Right atrium auricular region (tissue), 2 donors: ENCODE results near the gene PALM. TPM values are rescaled to one million over a fixed set of nuclear protein-coding genes. Genes with fewer than 3 reads are reported as not detected.
A peak's percentile ranks its signal among the peaks of the same experiment; 100 is the strongest.

Source experiments
- DNase-seq: peaks from one replicate; pipeline ENCODE4 v3.0.0-alpha.2; 2019; ENCODE audit warnings: low spot score
- H3K27ac ChIP-seq, 2 donors: fragments of 200-600 bp; sonication (generic); 1 replicate in 1 of 2; 2 replicates in 1 of 2; pipeline ENCODE4 v1.5.1; 2016 to 2019
- H3K27me3 ChIP-seq, 2 donors: fragments of 200-600 bp; sonication (generic); one replicate each; pipeline versions ENCODE4 v1.5.1 to v1.6.0; 2017 to 2019
- H3K36me3 ChIP-seq: fragments of 200-600 bp; sonication (generic); one replicate; pipeline ENCODE4 v1.5.1; 2016
- H3K4me1 ChIP-seq, 2 donors: fragments of 200-600 bp; sonication (generic); one replicate each; pipeline versions ENCODE4 v1.5.1 to v1.6.0; 2017 to 2019
- H3K4me3 ChIP-seq, 2 donors: fragments of 200-600 bp; sonication (generic); 1 replicate in 1 of 2; 2 replicates in 1 of 2; pipeline ENCODE4 v1.5.1; 2017 to 2019; ENCODE audit warnings: mild to moderate bottlenecking in 1 of 2, moderate library complexity in 1 of 2
- H3K9me3 ChIP-seq, 2 donors: fragments of 200-600 bp; sonication (generic); one replicate each; pipeline ENCODE4 v1.5.1; 2019
- CTCF ChIP-seq, 2 donors: fragments of 200-600 bp; sonication (generic); IDR thresholded peaks; one replicate each; pipeline ENCODE4 v1.5.1; 2019; ENCODE audit warnings: antibody characterized with exemption in 2 of 2
- total RNA-seq, 2 donors: library from RNA; depleted of rRNA; stranded (reverse); fragments of >200 nt; gene quantifications; one replicate each; pipeline ENCODE4 v1.1.0, GENCODE V29; 2016

PALM gene
- total RNA-seq, 2 donors from 2014 or later = 28.7 to 64.9 TPM

GRCh38 chr19:703329-703650 lies 5.4 kb upstream of the PALM start:
- no peak for DNase-seq
- Histone ChIP-seq H3K27me3 (no peaks in the 10 kb centered on the region), H3K27ac (no peak overlapping the region), H3K4me3 (peak overlapping the region; percentile 14 to 27), H3K4me1 (peaks cover 0 to 18% of the 10 kb centered on the region in 2 donors), H3K36me3 (no peaks in the 10 kb centered on the region), H3K9me3 (no peaks in the 10 kb centered on the region)
- no peak for TF ChIP-seq CTCF (IDR thresholded peaks at IDR 0.05)

- no peaks in the 10 kb centered on the region for H3K36me3 ChIP-seq
- no peak for TF ChIP-seq CTCF (IDR thresholded peaks at IDR 0.05)
- peaks cover 0 to 21% of the 10 kb centered on the region in 2 donors for H3K4me1 ChIP-seq
- H3K4me3 ChIP-seq = peak overlapping the region; percentile 14 to 27
- H3K27ac ChIP-seq = no peak overlapping the region
- DNase-seq = peak; percentile 89
- no peaks in the 10 kb centered on the region for H3K9me3 ChIP-seq
- H3K27me3 ChIP-seq = no peaks in the 10 kb centered on the region
These were observed 4.9 kb upstream of the PALM start for GRCh38 chr19:703651-704446.

GRCh38 chr19:704447-704741 lies 4.3 kb upstream of the PALM start:
- Histone ChIP-seq H3K27me3 (no peaks in the 10 kb centered on the region), H3K27ac (no peak overlapping the region), H3K4me3 (no peak overlapping the region), H3K36me3 (no peaks in the 10 kb centered on the region), H3K9me3 (no peaks in the 10 kb centered on the region), H3K4me1 (peaks cover 0 to 21% of the 10 kb centered on the region in 2 donors)
- DNase-seq = no peak
- no peak for TF ChIP-seq CTCF (IDR thresholded peaks at IDR 0.05)

- H3K4me1 ChIP-seq = peaks cover 0 to 25% of the 10 kb centered on the region in 2 donors
- TF ChIP-seq CTCF (IDR thresholded peaks at IDR 0.05) = no peak
- peak overlapping the region; percentile 72 to 81 for H3K4me3 ChIP-seq
- H3K27ac ChIP-seq = peak overlapping the region; percentile 81 to 87
- H3K9me3 ChIP-seq = no peaks in the 10 kb centered on the region
- no peaks in the 10 kb centered on the region for H3K27me3 ChIP-seq
- no peaks in the 10 kb centered on the region for H3K36me3 ChIP-seq
- DNase-seq = no peak
These were observed 645 bp downstream of the PALM start for GRCh38 chr19:709196-709964.

GRCh38 chr19:709965-710571 lies 1.3 kb downstream of the PALM start:
- Histone ChIP-seq H3K9me3 (peaks cover 0 to 4% of the 10 kb centered on the region in 2 donors), H3K27me3 (no peaks in the 10 kb centered on the region), H3K36me3 (no peaks in the 10 kb centered on the region), H3K4me3 (peak overlapping the region; percentile 72 to 81), H3K27ac (peak overlapping the region; percentile 81 to 87), H3K4me1 (peaks cover 0 to 23% of the 10 kb centered on the region in 2 donors)
- TF ChIP-seq CTCF (IDR thresholded peaks at IDR 0.05) = no peak
- peak; percentile 81 for DNase-seq
